Activated T-cell treated with anti-CD3 and anti-CD28 coated beads for 48 hours (primary cell): ENCODE measurements around the gene SAPCD2.
"Not testable (repeated sequence)": the region's sequence is repeated elsewhere in the genome, so short reads cannot be mapped to it uniquely, and the experiment has no call there.

Experiments
- DNase-seq: peaks from one replicate; pipeline ENCODE4 v3.0.0-alpha.2; 2020; ENCODE audit warnings: low read depth

SAPCD2 gene

DNA sequence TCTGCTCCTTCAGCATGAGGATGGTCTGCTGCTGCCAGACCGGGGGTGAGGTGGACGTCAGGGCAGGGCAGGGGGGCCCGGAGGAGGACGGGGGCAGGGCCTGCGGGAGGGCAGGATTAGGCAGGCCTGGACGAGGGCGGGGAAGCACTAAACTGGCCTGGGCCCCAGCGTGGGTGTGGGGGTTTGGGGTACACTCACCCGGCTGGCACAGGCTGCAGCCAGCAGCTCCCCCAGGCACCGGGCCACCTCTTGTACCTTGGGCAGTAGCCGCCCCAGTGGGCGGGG, 5.5 kb downstream of the SAPCD2 start:
- DNase-seq, result no peak

DNA sequence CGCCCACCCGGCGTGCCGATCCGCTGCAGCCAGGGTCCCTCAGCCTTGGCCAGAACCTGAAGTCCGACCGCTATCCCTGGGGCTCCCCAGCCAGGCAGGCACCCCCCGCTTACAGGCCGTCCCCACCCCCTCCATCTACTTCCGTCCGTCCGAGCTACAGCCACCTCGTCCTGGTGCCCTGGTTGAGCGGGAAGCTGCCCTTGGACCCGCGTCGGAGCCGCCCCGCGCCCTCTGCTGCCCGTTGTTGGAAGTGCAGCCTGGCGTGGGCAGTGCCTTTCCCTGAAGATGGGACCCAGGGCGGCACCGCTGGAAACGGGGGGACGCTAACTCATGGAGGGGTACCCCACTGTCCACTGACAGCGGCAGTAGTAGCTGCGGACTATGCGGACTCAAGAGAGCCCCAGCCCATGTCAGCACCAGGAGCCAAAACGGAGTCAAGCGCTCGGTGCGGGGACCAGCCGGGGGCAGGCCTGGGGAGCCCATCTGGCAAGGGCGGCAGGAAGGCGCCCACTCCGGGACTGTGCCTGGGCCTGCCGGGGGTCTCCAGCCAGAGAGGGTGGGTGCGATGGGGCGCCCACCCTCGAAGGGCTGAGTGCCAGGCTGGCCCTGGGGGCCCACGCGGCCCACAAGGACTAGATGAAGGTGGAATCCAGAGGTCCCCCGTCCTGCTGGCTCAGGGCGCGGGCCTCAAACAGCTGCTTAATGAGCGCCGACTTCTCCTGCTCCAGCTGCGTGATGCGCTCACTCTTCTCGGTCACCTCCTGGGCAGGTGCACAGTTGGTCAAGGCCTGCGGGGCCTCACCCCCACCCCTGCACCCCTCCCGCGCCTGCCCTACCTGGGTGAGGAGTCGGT, 6.1 kb downstream of the SAPCD2 start:
- peak; percentile 62 for DNase-seq

DNA sequence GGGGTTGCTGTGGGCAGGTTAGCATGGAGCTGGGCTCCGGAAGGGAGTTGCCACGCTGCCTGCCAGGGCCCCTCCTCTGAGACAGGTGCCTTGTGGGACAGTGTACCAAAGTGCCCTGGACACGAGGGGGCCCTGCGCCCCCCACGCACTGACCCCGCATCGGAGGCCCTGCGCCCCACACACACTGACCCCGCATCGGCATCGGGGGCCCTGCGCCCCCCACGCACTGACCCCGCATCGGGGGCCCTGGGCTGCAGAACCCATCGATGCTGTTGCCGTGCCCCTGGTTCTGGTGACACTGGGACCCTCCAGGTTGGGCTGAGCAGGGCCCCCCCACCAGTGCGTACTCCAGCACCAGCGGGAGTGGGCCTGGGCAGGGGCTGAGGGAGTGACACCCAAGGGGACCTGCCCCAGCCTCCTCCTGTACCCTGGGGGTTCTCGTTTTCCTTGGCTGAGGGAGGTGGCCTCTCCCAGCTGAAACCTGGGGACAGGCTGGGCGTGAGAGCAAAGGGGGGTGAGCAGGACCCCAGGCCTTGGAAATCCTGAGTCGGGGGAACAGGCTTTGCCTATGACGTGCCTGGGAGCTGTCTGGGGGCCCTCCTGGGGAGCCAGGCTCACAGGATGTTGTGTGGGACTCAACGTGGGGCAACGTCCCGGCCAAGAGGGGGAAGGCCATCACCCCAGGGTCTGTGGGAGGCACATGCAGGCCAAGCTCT, 6.9 kb downstream of the SAPCD2 start:
- DNase-seq, result no peak

DNA sequence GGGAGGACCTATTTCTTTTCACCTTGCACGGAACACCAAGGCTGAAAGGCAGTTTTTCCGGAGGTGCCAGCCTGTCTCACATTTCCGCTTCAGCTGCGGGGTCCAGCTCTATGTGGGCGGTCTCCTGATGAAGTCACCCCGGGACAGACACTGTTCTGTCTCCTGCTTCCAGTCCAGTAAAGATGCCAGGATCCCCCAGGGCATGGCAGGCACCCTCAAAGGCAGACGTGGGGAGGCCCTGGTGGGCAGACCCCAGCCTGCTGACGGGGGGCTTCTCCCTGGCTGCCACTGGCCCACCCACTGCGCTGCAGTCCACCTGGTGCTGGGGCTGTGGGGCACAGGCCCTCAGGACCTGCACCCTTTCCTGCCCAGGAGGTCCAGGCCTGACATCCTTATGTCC, 7.6 kb downstream of the SAPCD2 start:
- not testable (repeated sequence) for DNase-seq

DNA sequence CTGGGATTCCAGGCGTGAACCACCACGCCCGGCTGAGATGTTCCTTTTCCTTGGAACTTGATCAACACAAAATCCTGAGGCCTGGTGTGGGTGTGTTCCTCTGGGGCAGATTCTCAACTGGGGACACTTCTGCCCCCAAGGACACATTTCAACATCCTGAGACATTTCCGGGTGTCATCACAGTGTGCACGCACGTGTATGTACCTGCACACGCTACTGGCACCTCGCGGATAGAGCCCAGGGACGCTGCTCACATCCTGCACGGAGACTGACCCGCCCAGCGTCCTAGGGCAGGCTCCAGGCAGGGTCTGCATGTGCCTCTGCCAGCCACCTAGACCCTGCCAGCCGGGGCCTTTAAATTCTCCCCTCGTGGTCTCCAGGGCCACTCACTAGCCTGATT, 8.0 kb downstream of the SAPCD2 start:
- DNase-seq, result no peak

DNA sequence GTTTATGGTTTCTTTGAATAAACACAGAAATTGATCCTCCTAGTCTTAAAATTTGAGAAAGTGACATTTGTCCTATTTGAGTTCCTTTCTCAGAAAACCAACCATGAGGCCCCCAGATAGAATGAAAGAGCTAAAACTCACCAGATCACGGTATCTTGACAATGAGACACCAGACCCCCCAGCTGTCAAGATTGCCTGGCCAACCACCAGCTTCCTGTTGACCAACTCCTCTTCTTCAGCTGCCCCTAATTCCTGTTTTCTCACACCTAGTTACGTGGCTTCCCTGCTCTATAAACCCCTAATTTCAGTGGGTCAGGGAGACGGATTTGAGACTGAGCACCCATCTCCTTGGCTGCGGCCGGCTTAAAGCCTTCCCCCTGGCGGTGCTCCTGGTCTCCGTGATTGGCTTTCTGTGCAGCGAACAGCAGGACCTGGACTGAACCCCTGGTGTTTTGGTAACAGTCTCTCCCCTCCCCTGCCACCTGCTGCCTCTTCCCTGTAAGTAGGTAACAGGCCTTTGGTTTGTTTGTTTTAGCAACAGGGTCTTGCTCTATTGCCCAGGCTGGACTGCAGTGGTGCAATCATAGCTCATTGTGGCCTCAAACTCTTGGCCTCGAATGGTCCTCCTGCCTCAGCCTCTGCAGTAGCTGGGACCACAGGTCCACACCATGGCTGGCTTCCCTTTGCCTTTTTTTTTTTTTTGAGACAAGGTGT, 11.7 kb downstream of the SAPCD2 start:
- DNase-seq, result no peak

DNA sequence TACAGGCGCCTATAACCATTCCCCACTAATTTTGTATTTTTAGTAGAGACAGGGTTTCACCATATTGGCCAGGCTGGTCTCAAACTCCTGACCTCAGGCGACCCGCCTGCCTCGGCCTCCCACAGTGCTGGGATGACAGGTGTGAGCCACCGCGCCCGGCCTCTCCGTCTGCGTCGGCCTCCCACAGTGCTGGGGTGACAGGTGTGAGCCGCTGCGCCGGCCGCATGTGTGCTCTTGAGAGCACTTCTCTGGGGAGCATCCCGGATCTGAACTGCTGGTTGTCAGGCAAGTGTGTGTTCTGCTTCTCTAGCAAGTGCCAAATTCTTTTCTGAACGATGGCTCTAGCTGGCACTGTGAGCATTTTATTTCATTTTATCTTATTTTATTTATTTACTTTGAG, 12.8 kb downstream of the SAPCD2 start:
- no peak for DNase-seq

DNA sequence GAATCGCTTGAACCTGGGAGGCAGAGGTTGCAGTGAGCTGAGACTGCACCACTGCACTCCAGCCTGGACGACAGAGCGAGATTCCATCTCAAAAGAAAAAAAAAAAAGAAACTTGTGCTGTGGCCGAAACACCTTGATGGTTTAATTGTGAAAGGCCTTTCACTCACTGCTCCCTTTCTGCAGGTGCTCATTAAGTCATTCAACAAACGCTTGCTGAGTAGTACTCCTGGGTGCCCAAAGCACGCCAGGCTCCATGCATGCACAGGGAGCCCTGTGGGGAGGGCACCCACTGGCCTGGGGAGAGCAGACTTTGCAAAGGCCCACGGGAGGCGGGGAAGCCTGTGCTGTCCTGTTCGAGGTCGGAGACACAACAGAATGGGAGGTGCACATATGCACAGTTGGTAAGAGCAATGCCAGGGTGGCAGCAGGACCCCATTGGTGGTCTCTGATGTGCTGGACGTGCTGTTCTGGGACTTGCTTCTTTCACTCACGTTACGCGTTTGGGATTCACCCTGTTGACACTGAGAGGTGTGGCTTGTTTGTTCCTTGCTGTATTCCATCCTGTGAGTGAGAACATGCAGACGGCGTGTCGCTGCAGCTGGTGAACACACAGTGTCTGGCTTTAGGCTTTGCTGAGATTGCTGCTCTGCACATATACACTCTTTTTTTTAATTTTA, 13.5 kb downstream of the SAPCD2 start:
- DNase-seq, result no peak

DNA sequence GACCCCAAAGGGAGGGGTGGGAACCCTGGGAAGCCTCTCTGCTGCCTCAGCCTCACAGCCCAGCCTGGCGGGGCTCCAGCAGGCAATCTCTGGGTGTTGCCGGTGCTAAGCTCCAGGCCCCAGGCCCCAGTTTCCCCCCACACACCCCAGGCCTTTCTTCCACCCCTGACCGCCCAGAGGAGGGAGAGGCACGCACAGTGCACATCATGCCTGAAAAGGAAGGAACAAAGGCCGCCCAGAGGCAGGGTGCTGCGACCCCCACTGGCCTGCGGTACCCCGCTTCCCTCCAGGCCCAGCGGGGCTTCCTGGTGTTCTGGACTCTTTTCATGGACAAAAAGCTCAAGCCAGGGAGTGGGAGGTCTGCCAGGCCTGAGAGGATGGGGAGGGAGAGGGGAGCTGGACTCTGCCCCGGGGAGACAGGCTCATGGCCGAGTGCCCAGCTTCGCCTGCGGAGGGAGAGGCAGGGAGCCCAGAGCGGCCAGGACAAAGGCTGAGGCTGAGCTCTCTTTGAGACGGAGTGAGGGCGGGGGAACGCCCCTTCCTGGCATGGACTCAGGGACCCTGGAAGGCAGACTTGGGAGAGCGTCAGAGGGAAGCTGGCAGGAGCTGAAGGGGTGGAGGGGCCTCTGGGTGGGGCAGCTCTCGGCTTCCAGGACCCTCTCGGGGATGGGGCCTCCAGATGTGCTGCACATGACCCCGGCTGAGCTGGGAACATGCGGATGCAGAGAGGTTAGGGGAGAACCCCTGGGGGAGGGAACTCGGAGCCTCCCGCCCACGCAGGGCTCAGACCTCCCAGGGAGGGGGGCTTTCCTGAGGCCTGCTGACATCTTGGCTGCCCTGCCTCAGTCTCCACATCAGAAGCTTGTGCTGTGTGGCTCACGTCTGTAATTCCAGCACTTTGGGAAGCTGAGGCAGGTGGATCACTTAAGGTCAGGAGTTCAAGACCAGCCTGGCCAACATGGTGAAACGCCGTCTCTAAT, 14.7 kb downstream of the SAPCD2 start:
- no peak for DNase-seq

DNA sequence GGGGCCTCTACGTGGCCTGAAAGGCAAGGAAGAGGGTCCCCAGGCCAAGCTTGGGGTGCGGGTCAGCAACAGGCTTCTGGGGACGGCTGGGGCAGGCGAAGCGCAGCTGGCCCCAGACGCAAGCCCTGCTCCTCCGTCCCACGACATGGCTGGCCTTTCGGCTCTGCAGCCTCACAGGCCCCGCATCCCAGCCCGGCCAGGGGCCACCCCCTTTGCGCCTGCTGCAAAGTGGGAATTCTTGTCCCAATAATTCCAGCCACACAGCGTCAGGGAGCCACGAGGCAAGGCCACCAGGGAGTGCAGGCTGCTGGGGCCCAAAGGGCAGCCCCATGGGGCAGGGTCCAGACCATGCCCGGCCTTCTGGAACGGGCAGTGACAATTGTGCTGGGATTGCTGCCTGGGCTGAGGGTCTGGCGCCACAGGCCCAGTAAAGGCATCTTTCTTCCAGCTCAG, 15.4 kb downstream of the SAPCD2 start:
- DNase-seq, result no peak

DNA sequence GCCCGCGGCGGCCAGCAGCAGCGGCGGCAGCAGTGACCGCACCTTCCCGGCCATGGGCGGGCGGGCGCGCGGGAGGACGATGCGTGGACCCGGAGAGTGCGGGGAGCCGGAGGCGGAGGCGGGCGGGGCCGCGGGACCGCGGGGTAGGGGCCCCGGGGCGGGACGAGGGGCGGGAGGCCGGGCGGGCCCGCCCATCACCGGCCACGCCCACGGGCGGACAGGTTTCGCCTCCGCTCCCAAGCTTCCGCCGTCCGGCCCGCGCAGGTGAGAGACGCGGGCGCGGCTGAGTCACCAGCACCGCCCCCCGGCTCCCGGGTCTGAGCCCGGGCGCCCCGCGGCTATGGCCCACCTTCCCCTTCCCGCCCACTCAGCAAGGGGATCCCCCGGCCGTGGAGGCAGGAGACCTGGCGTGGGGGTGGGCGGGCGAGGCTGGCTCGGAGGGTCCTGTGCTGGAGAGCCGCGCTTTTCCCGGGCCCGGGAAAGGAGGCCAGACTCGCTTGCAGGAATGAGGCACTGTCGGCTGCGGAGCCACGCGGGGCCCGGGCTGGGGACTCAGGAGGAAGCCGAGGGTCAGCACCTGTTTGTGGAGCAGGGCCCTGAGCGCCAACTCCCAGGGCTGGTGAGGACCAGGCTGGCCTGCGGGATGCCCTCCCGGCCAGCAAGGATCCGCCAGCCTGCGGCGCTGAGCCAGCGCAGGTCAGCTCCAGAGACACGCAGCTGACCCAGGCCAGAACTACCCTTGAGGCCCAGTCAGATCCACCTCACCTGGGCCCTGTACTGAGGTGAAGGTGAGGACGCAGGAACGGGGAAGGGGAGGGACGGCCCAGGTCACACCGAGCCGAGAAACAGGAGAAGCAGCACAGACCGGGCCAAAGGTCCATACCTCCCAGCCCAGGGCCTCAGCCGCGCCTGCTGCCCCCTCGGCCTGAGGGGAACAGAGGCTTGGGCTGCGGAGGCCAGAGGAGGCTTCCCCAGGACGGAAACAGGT, 16.1 kb downstream of the SAPCD2 start, which contains the start of gene ENTPD2:
Gene ENTPD2, minus strand, starts transcription at position 118 of the 988 bp plus-strand sequence. Its CDS starts 64 bp downstream, at position 54.
- DNase-seq, result no peak

DNA sequence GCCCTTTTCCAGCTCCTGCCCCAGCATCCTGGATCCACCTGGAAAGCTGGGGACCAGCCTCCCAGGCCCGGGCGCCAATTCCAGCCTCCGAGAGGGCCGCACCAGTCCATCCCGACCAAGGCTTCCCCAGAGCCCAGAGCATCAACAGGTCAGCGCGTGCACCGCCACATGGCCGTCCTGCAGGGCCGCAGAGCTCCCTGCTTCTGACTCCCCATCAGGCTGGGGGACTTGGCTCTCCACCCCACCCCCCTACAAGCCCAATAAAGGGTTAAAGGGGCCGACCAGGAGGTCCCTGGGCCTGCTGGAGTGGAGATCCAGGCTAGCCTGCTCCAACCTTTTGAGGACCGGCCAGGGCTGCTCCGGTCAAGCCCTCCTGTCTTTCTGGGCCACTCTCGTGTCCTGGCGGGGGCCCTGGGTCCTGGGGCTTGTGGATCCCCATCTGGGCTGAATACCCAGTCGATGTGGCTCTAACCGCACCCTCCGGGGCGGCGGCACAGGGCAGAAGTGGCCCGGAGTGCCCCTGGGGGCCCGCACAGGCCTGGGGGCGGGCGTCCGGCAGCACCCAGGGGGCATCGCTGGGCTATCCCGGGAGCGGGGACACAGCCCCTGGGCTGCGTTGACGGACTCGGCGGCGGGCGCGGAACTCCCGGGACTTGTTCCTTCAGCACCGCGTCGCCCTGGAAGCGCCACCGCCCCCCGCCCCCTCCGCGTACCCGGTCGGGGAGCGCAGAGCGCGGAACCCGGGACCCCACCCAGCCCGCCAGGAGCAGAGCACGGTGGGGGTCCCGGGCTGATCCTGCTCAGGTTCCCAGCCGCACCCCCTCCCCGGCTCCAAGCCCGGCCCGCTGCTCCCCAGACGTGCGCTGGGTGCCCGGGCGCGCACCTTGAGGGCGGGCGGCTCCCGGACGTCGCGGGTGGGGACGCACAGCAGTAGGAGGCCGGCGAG, 17.1 kb downstream of the SAPCD2 start:
- DNase-seq, result no peak

DNA sequence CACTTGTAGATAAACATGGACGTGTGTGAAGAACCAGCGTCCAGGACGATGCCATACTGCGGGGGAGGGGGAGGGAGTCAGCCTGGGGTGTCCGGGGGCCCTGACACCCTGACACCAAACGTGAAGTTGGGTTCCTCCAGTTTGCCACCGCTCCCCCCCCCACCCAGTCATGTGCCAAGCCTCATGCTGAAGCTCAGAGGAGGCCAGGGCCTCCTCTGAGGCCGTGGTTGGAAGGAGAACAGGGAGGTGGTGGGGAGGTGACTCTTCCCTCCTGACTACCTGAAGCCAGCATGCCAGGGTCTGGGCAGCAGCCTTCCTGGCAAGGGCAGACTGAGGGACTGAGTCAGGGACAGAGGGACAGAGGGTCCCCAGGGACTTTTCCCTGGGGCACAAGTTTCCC, 18.1 kb downstream of the SAPCD2 start:
- no peak for DNase-seq

DNA sequence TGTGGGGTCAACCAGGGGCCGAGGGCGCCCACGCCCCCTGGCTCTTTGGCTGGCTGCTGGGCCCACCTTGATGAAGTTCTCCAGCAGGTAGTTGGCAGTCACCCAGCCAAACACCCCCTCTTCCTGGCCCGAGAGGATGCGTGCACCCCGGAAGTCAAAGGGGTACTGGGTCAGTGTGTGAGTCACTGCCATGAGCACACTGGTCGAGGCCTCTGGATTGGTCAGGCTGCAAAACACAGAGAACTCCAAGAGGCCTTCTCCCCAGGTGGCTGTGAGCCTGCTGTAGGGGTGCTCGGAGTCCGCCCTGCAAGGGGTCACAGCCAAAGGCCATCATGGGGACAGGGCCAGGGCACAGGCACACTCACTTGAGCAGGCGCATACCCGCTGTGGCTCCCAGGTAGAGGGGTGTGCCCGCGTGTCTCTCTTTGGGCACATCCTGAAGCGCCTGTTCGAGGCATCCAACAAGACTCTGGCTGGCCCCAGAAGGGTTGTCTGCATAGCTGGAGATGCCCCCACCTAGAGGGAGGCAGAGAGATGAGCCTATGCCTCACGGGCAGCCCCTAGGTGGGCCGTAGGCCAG, 19.1 kb downstream of the SAPCD2 start:
- no peak for DNase-seq

DNA sequence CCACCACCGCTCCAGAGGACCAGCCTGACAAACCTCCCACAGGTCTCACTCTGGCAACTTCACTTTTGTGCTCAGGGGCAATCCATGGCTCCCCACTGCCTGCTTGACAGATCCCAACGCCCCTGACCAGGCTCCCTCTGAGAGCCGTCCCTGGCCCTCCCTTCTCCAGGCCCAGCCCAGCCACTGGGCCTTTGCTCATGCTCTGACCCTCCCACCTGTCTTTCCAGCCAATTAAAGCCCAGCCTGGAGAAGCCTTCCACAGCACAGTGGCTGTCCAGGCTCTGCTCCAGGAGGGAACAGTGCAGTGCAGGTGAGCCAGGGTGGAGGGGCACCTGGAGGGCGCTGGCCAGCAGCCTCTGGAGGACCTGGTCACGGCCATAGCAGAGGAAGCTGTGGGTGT, 19.8 kb downstream of the SAPCD2 start:
- DNase-seq, result no peak

DNA sequence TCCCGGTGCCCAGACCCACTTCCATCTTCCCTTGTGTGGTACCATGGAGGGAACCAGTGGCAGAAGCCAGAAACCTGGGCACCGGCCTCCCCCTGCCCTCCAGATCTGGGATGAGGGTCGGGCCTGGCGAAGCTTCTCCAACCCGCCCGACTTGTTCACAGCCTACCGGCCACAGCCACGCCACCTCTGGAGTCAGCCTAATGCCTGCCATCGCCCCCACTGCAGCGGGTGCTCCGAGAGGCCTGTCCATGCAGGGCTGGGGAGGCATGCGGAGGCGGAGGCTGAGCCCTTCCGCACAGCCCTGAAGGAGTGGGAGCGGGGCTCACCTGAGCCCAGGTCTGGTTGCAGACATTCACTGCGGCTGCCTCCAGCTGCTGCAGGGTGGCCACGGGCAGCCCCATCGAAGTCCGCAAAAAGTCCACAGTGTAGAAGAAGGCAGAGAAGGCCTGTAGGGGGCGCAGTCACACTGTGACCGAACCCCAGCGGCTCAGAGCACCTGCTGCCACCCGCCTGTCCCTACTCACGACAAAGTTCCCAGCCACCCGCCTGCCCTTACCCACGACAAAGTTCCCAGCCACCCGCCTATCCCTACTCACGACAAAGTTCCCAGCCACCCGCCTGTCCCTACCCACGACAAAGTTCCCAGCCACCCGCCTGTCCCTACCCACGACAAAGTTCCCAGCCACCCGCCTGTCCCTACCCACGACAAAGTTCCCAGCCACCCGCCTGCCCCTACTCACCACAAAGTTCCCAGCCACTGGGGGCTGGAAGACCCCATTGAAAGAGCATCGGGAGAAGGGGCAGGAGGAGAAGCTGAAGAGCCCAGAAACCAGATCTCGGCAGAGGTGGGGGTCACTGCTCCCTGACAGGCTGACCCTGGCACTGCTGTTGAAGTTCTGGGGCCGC, 20.6 kb downstream of the SAPCD2 start:
- DNase-seq, result peak; percentile 67
